Astrocyte (in vitro differentiated cells and primary cell): ENCODE data around the gene ATP8A1. TPM values are rescaled to one million over a fixed set of nuclear protein-coding genes. Genes with fewer than 3 reads are reported as not detected.

Experiments
- DNase-seq: peaks from one replicate; pipeline ENCODE4 v3.0.0-alpha.2; 2010; ENCODE audit warnings: low read depth
- FAIRE-seq: peaks from 2 replicates; lab custom pipeline; 2011; peaks lifted over from hg19 to GRCh38; lab: Jason Lieb, UNC
- H2AFZ ChIP-seq: 2 replicates; pipeline ENCODE4 v1.6.0; 2012; ENCODE audit warnings: low read depth, low read length, inconsistent platforms
- H3K27ac ChIP-seq: 2 replicates; pipeline ENCODE4 v1.5.1; 2011; ENCODE audit warnings: low read depth, low read length, inconsistent platforms
- H3K27me3 ChIP-seq: 2 replicates; pipeline ENCODE4 v1.6.0; 2011; ENCODE audit warnings: low read length, inconsistent platforms; ENCODE audit not compliant: insufficient read depth
- H3K36me3 ChIP-seq: 2 replicates; pipeline ENCODE4 v1.5.1; 2011; ENCODE audit warnings: low read length, inconsistent platforms; ENCODE audit not compliant: insufficient read depth
- H3K4me1 ChIP-seq: 2 replicates; pipeline ENCODE4 v1.5.1; 2011; ENCODE audit warnings: low read length, inconsistent platforms; ENCODE audit not compliant: insufficient read depth
- H3K4me2 ChIP-seq: 2 replicates; pipeline ENCODE4 v1.6.0; 2012; ENCODE audit warnings: low read length, inconsistent platforms
- H3K4me3 ChIP-seq: 2 replicates; pipeline ENCODE4 v1.5.1; 2011; ENCODE audit warnings: low read depth, mild to moderate bottlenecking, low read length, inconsistent platforms; ENCODE audit not compliant: insufficient read depth
- H3K79me2 ChIP-seq: 2 replicates; pipeline ENCODE4 v1.6.0; 2012; ENCODE audit warnings: mild to moderate bottlenecking, low read length, inconsistent platforms; ENCODE audit not compliant: insufficient read depth
- H3K9ac ChIP-seq: 2 replicates; pipeline ENCODE4 v1.6.0; 2012; ENCODE audit warnings: mild to moderate bottlenecking, low read length, inconsistent platforms
- H3K9me3 ChIP-seq: 2 replicates; pipeline ENCODE4 v1.5.1; 2012; ENCODE audit warnings: low read depth, mild to moderate bottlenecking, low read length, inconsistent platforms; ENCODE audit not compliant: insufficient read depth
- H4K20me1 ChIP-seq: 2 replicates; pipeline ENCODE4 v1.6.0; 2012; ENCODE audit warnings: low read length, inconsistent platforms; ENCODE audit not compliant: insufficient read depth
- H3K27ac Mint-ChIP-seq: one replicate; pipeline ENCODE4 v1.8.0; 2021; ENCODE audit warnings: mild to moderate bottlenecking, mixed read lengths; ENCODE audit not compliant: unreplicated experiment
- H3K27me3 Mint-ChIP-seq: one replicate; pipeline ENCODE4 v1.8.0; 2021; ENCODE audit warnings: low read depth, mixed read lengths; ENCODE audit not compliant: unreplicated experiment
- H3K36me3 Mint-ChIP-seq: one replicate; pipeline ENCODE4 v1.8.0; 2021; ENCODE audit warnings: low read depth, mixed read lengths; ENCODE audit not compliant: unreplicated experiment
- H3K4me1 Mint-ChIP-seq: one replicate; pipeline ENCODE4 v1.8.0; 2021; ENCODE audit warnings: low read depth, mixed read lengths; ENCODE audit not compliant: unreplicated experiment
- H3K4me3 Mint-ChIP-seq: one replicate; pipeline ENCODE4 v1.8.0; 2021; ENCODE audit warnings: mild to moderate bottlenecking, moderate library complexity, mixed read lengths; ENCODE audit not compliant: unreplicated experiment
- H3K9me3 Mint-ChIP-seq: one replicate; pipeline ENCODE4 v1.8.0; 2021; ENCODE audit warnings: mild to moderate bottlenecking, mixed read lengths; ENCODE audit not compliant: unreplicated experiment
- CTCF ChIP-seq: IDR thresholded peaks from 2 replicates; pipeline ENCODE4 v1.5.1; 2011; ENCODE audit warnings: low read depth, mild to moderate bottlenecking, inconsistent platforms, low read length, moderate library complexity; ENCODE audit not compliant: insufficient read depth
- EZH2 ChIP-seq: IDR thresholded peaks from 2 replicates; pipeline ENCODE4 v1.6.1; 2012; ENCODE audit warnings: mild to moderate bottlenecking, low read length, inconsistent platforms; ENCODE audit not compliant: insufficient read depth
- total RNA-seq: library from RNA; stranded (reverse); gene quantifications from 2 replicates; pipeline ENCODE4 v1.2.1, GENCODE V29; 2021

The ATP8A1 gene
- total RNA-seq, 1 donor from 2014 or later, result 2.9 TPM

DNA sequence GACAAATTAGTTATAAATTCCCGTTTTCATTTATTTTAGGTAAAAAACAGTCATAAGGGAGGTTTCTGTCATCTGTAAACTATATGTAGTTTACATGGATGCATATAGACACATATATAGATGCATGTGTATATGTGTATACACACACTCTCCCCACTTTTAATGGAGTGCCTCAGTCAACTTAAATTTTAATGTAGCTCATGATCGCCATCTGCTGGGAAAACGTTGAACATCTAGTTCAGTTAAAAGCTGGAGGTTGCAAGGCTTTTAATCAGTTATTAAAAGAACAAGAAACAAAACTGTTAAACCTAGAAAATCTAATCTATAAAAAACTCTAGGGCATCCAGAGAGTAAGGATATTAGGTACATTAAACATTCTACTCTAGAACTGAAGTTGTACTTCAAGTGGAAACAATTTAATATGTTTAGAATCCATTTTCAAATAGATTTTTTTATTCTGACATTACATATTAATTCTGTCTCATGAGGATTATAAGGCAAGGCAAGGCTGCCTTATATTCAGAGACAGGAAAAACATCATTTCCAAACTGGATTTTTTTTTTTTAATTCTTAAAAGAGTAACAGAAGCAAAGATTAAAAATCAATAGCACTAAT lies 137.0 kb downstream of the ATP8A1 start:
- no peak overlapping the region for H3K27ac Mint-ChIP-seq
- DNase-seq (peak; percentile 12), FAIRE-seq (no peak)
- no peaks in the 10 kb centered on the region for H3K27me3 ChIP-seq
- no peak overlapping the region for H3K4me3 Mint-ChIP-seq
- H3K4me3 ChIP-seq, result no peak overlapping the region
- H3K9me3 ChIP-seq, result no peaks in the 10 kb centered on the region
- H3K27ac ChIP-seq, result no peak overlapping the region
- H2AFZ ChIP-seq, result no peak overlapping the region
- no peak overlapping the region for H3K4me2 ChIP-seq
- no peaks in the 10 kb centered on the region for H3K36me3 Mint-ChIP-seq
- H4K20me1 ChIP-seq, result no peaks in the 10 kb centered on the region
- no peaks in the 10 kb centered on the region for H3K4me1 ChIP-seq
- no peaks in the 10 kb centered on the region for H3K27me3 Mint-ChIP-seq
- no peaks in the 10 kb centered on the region for H3K4me1 Mint-ChIP-seq
- no peaks in the 10 kb centered on the region for H3K9me3 Mint-ChIP-seq
- H3K36me3 ChIP-seq, result no peaks in the 10 kb centered on the region
- H3K79me2 ChIP-seq, result no peaks in the 10 kb centered on the region
- no peak overlapping the region for H3K9ac ChIP-seq
- TF ChIP-seq EZH2 (no peak), CTCF (peak; percentile 53)

DNA sequence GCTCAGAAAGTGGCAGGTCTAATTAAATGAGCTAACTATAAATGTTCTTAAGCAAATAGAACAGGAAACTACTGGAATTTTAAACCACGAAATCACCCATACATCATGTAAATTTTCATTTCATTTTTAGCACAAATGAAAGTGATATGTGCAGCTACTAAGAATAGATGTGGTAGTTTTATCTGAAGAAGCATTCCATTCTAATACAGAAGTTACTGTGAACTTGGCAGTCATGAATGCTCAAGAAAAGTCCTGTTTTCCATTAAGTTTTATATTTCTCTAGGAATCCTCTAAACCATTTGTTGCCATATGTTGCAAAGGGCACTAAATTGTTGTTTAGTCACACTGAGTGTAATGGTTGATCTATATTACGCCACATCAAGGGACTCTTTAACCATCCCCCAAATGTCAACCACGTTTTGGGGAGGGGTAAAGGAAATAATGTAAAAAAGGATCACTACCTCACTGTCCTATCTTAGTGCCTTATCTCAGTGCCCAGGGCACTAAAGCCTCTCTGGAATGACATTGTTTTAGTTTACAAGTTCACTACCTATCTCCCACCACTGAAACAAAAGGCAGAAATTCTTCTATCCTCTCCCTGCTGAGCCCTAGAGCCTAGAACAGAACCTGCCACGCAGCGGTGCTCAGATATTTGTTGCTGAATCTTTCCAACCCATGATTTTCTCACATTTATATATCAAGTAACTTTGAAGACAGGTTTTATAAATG lies 141.6 kb downstream of the ATP8A1 start:
- no peaks in the 10 kb centered on the region for H3K36me3 ChIP-seq
- H3K27me3 Mint-ChIP-seq, result no peaks in the 10 kb centered on the region
- no peaks in the 10 kb centered on the region for H3K4me1 Mint-ChIP-seq
- H3K9ac ChIP-seq, result no peak overlapping the region
- H3K4me3 Mint-ChIP-seq, result no peak overlapping the region
- H4K20me1 ChIP-seq, result no peaks in the 10 kb centered on the region
- no peaks in the 10 kb centered on the region for H3K79me2 ChIP-seq
- no peaks in the 10 kb centered on the region for H3K36me3 Mint-ChIP-seq
- no peaks in the 10 kb centered on the region for H3K27me3 ChIP-seq
- no peaks in the 10 kb centered on the region for H3K9me3 ChIP-seq
- no peaks in the 10 kb centered on the region for H3K4me1 ChIP-seq
- H2AFZ ChIP-seq, result no peak overlapping the region
- FAIRE-seq, result peak; percentile 39
- no peaks in the 10 kb centered on the region for H3K9me3 Mint-ChIP-seq
- no peak overlapping the region for H3K27ac Mint-ChIP-seq
- no peak overlapping the region for H3K27ac ChIP-seq
- H3K4me2 ChIP-seq, result no peak overlapping the region
- TF ChIP-seq CTCF (no peak), EZH2 (no peak)
- peak; percentile 54 for DNase-seq
- H3K4me3 ChIP-seq, result no peak overlapping the region
